ENCODE measurements around the gene IMMP2L.

The IMMP2L gene

GRCh38 chr7:110922906-110923305 is 639.4 kb downstream of the IMMP2L start:
- DNase-seq (no peak), ATAC-seq (no peak)

GRCh38 chr7:110921595-110922151 is 640.6 kb downstream of the IMMP2L start:
- no peak for DNase-seq
- ATAC-seq: no peak

DNA sequence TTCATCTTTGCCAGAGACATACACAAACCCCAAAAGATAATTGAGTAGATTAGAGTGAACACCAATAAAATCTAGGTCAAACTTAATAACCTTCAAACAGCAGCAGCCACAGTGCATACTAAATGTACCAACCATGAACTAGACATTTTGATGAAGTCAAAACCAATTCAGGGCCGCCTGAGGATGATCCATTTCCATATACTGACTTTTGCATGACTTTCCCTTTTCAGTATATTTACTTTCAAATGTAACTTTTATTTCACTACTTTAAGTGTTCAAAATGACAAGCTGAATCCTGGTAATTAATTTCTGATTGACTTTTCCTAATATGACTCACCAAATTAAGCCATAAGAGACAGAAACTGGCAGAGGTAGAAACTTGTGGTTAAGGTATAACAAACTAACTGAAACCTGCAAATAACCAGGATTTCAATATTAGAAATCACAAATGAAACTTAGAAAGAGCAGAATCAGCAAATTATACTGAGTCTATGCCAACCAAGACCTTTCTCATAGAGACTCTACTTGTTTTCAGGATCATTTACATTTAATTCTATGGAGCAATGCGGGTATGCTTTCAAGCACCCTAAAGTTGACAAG is 643.2 kb downstream of the IMMP2L start:
- DNase-seq (no peak), ATAC-seq (peak; percentile 14)

GRCh38 chr7:110914263-110914662 is 648.0 kb downstream of the IMMP2L start:
- no peak for DNase-seq
- ATAC-seq: no peak

DNA sequence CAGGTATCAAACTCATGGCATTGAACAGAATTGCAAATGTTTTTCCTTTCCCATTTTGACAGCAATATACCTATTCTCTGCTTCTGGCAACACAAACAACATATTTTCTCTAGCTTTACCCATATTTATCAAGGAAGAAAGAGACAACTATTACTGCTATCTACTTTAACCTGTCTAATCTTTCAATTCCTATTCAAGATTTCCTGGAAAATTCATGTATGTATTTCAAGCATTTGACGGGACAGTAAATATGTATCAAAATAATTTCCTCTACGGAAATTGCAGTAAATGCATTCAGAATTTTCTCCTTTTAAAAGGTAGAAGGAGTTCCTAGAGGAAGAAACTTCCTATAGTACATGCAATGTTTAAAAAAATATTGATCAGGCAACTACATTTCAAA is 650.7 kb downstream of the IMMP2L start:
- DNase-seq: no peak
- no peak for ATAC-seq

DNA sequence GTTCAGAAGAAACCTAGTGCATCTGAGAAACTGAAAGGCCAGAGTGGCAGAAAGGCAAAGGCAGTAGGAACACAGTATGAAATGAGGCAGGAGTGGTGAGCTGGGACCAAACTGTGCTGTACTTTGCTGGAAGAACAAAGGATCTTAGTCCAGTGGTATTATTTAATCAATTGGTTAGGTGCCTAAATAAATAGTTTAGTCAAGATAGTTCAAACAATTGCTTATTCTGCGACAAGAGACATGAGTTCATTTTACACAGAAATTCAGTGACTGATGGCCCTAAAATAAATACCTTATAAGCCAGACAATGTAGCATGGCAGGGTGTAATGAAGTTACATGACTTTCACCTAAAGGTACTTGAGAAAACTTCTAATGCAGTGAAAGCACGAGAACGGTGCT is 653.2 kb downstream of the IMMP2L start:
- ATAC-seq: no peak
- no peak for DNase-seq

DNA sequence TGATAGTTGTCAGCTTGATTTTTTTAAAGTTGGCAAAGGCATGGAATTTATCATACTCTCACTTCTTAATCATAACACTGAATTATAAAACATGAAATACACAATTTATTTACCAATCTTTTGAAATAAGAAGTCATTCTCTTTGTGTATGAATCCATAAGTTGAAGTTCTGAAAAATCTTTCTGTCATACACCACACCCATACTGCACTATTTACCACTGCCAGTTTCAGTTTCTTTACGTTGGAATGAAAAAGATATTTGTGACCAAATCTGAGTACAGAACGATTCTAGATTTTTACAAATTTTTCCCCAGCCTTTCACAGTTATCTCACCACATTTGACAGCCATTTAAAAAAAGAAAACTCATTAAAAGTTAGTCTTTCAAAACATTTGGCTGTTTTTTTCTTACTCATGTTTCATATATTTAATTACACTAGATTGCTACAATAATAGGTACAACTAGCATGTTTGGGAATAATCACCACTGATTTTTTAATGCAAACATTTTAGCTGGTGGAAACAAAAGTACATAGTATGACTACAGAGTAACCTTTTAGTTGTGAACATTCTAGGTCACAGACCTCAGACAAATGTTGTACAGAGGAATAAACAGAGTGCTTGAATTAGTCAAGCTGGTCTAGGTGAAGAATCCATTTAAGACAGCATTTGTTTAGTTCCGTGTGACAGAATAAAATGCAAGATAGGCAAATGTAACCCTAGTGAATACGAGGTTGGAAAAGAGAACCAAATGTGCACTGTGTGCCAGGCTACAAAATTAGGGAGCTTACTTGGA is 656.3 kb downstream of the IMMP2L start:
- DNase-seq (no peak), ATAC-seq (peak; percentile 52)

DNA sequence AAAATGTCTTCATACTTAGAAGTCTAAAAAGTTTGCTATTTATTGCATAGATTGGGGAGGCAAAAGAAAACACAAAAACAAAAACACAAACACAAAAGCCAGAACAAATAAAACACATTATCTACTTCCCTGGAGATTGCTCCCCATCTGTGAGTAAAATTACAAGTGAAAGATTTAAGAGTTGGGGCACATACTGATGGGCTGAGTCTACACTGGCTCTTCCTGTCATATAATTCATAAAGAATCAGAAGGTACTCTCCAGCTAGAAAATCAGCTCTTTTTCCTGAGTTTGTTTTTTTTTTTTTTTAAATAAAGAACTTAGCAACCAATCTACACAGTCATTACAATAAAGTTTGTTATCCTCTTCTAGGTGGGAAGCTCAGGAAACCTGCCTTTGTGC is 663.8 kb downstream of the IMMP2L start:
- ATAC-seq (no peak), DNase-seq (no peak)

GRCh38 chr7:110897538-110897937 is 664.8 kb downstream of the IMMP2L start:
- no peak for ATAC-seq
- DNase-seq: no peak

GRCh38 chr7:110894111-110894510 is 668.2 kb downstream of the IMMP2L start:
- DNase-seq (no peak), ATAC-seq (peak; percentile 82)

DNA sequence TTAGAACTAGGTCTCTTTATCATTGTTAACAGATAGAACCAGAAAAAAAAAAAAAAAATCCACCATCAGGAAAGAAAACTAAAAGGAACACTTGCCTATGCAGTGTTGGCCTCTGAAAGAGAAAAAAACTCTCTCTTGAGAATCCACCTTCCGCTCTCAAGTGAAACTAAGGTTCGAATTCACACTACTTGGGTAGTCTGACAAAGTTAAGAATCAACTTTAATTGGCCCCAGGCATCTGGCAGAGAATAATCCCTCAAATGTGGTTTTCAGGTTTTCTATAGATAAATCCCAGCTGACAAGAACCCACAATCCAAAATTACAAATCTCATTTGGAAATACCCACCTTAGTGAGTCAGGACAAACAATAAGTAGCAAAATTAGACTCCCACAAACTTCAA is 671.1 kb downstream of the IMMP2L start:
- no peak for DNase-seq
- peak; percentile 67 for ATAC-seq

GRCh38 chr7:110890101-110890500 is 672.2 kb downstream of the IMMP2L start:
- no peak for DNase-seq
- no peak for ATAC-seq

GRCh38 chr7:110889335-110889734 is 673.0 kb downstream of the IMMP2L start:
- ATAC-seq: no peak
- no peak for DNase-seq

- ATAC-seq (no peak), DNase-seq (no peak)
These were observed 673.7 kb downstream of the IMMP2L start for GRCh38 chr7:110888641-110889040.

GRCh38 chr7:110885474-110885873 is 676.8 kb downstream of the IMMP2L start:
- ATAC-seq (no peak), DNase-seq (no peak)

- DNase-seq (no peak), ATAC-seq (no peak)
These were observed 680.6 kb downstream of the IMMP2L start for GRCh38 chr7:110881721-110882120.

- DNase-seq (no peak), ATAC-seq (no peak)
These were observed 681.3 kb downstream of the IMMP2L start for GRCh38 chr7:110880971-110881370.

DNA sequence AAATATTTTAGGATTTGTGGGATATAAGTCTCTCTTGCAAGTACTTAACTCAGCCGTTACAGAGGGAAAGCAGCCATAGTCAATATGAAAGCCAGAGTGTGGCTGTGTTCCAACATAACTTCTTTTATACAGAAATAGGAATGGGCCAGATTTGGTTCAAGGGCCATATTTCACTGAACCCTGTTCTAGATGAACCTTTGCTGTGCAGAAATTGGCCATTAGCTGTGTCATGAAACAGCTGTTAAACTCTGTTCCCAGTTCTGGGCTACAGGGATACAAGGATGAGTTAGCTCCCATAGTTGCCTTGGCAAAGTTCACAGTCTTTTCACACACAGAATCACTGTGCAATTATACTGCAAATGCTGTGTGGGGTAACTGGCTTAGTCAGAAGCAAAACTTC is 685.3 kb downstream of the IMMP2L start:
- ATAC-seq (no peak), DNase-seq (no peak)

GRCh38 chr7:110875346-110875745 is 686.9 kb downstream of the IMMP2L start:
- ATAC-seq (no peak), DNase-seq (no peak)

- no peak for ATAC-seq
- DNase-seq: no peak
These were observed 690.4 kb downstream of the IMMP2L start for GRCh38 chr7:110871856-110872255.

- ATAC-seq (no peak), DNase-seq (no peak)
These were observed 691.4 kb downstream of the IMMP2L start for GRCh38 chr7:110870926-110871325.

GRCh38 chr7:110868458-110868857 is 693.8 kb downstream of the IMMP2L start:
- DNase-seq (no peak), ATAC-seq (no peak)

- no peak for DNase-seq
- no peak for ATAC-seq
These were observed 694.5 kb downstream of the IMMP2L start for GRCh38 chr7:110867771-110868170.

- DNase-seq (no peak), ATAC-seq (no peak)
These were observed 699.0 kb downstream of the IMMP2L start for GRCh38 chr7:110863258-110863657.
